Gastroesophageal sphincter (tissue), 4 donors: Measurements from ENCODE around the gene SLC38A9. TPM values are rescaled to one million over a fixed set of nuclear protein-coding genes. Genes with fewer than 3 reads are reported as not detected.
A peak's percentile ranks its signal among the peaks of the same experiment; 100 is the strongest.
"Not testable (repeated sequence)": the region's sequence is repeated elsewhere in the genome, so short reads cannot be mapped to it uniquely, and the experiment has no call there.

Experiments used
- ATAC-seq: fragments of 150-250 bp; one replicate; pipeline ENCODE4 v1.9.1; 2016; ENCODE audit warnings: mild to moderate bottlenecking, moderate library complexity
- H3K27ac ChIP-seq, 4 donors: fragments of 200-600 bp; sonication (generic) in 3 of 4; 1 replicate in 3 of 4; 2 replicates in 1 of 4; pipeline ENCODE4 v1.5.1; 2016 to 2019
- H3K27me3 ChIP-seq: fragments of 200-600 bp; sonication (generic); one replicate; pipeline ENCODE4 v1.5.1; 2019
- H3K36me3 ChIP-seq, 2 donors: fragments of 200-600 bp; sonication (generic); one replicate each; pipeline ENCODE4 v1.5.1; 2019; ENCODE audit warnings: control low read depth in 1 of 2
- H3K4me1 ChIP-seq, 3 donors: fragments of 200-600 bp; sonication (generic); 1 replicate in 2 of 3; 2 replicates in 1 of 3; pipeline ENCODE4 v1.5.1; 2016 to 2019; ENCODE audit warnings: control low read depth in 2 of 3
- H3K4me3 ChIP-seq, 2 donors: fragments of 200-600 bp; sonication (generic); one replicate each; pipeline ENCODE4 v1.5.1; 2019; ENCODE audit warnings: mild to moderate bottlenecking in 1 of 2, moderate library complexity in 1 of 2
- H3K9me3 ChIP-seq, 3 donors: fragments of 200-600 bp; sonication (generic); one replicate each; pipeline ENCODE4 v1.5.1; 2017 to 2019; ENCODE audit warnings: control low read depth in 2 of 3
- CTCF ChIP-seq, 4 experiments: fragments of 200-600 bp in 2 of 4; fragments of 450-650 bp in 2 of 4; sonication (generic) in 1 of 4; IDR thresholded peaks; one replicate each; pipeline ENCODE4 v1.5.1; 2017 to 2019; ENCODE audit warnings: antibody characterized with exemption in 4 of 4, mild to moderate bottlenecking in 2 of 4, moderate library complexity in 2 of 4
- EP300 ChIP-seq: sonication (generic); formaldehyde crosslinking; IDR thresholded peaks from one replicate; pipeline ENCODE4 v1.6.1; 2017; ENCODE audit warnings: antibody characterized with exemption, mild to moderate bottlenecking
- POLR2A ChIP-seq, 2 donors: fragments of 450-650 bp; IDR thresholded peaks; one replicate each; pipeline ENCODE4 v1.6.1; 2017; ENCODE audit warnings: antibody characterized with exemption in 2 of 2, mild to moderate bottlenecking in 2 of 2, moderate library complexity in 1 of 2
- POLR2AphosphoS5 ChIP-seq: sonication (generic); formaldehyde crosslinking; IDR thresholded peaks from one replicate; pipeline ENCODE4 v1.6.1; 2017; ENCODE audit warnings: antibody characterized with exemption
- WGBS, 2 donors: methylation state at CpG; one replicate each; pipeline ENCODE4 v1.1.5; 2018; ENCODE audit warnings: low coverage in 1 of 2; 5-methylcytosine and 5-hydroxymethylcytosine counted together
- total RNA-seq, 4 donors: library from RNA; depleted of rRNA; stranded (reverse); fragments of >200 nt; gene quantifications; one replicate each; pipeline ENCODE4 v1.1.0, GENCODE V29; 2016

Gene SLC38A9
- total RNA-seq, 4 donors from 2014 or later = 10.1 to 13.2 (median 11.4) TPM

DNA sequence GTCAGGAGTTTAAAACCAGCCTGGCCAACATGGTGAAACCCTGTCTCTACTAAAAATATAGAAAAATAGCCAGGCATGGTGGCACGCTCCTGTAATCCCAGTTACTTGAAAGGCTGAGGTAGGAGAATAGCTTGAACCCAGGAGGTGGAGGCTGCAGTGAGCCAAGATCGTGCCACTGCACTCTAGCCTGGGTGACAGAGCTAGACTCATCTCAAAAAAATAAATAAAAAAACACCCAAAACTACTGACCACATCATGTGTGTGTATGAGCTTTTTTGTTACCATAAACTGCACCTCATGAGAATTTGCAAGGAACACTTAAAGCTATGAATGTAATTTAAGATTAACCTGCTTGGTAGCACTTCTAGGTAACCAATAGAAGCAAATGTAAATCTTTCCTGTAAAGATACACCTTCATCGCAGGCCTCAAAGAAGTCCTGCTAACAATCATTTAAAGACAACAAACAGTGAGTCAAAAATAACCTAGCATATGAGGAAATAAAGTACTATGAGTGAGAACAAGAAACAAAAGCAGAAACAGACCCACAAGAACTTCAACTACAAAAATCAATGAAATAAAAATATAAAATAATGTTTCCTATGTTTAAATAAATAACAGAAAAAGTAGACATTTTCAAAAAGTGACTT, 13.0 kb downstream of the SLC38A9 start:
- no peak for ATAC-seq
- Histone ChIP-seq H3K4me1 (no peaks in the 10 kb centered on the region), H3K4me3 (no peak overlapping the region), H3K9me3 (no peaks in the 10 kb centered on the region), H3K27me3 (no peaks in the 10 kb centered on the region), H3K36me3 (peaks cover 0 to 20% of the 10 kb centered on the region in 2 donors), H3K27ac (no peak overlapping the region)
- WGBS, 2 donors = 75 to 87% methylated on average over 1 to 3 of the region's 3 CpGs
- TF ChIP-seq CTCF (IDR thresholded peaks at IDR 0.05) (no peak), POLR2AphosphoS5 (no peak), POLR2A (IDR thresholded peaks at IDR 0.05) (no peak), EP300 (no peak)

- not testable (repeated sequence) for H3K4me1 ChIP-seq, H3K27ac ChIP-seq, H3K9me3 ChIP-seq, H3K4me3 ChIP-seq, H3K27me3 ChIP-seq, ATAC-seq, H3K36me3 ChIP-seq
- WGBS, 2 donors = no CpG with 5 or more reads among the region's 31 CpGs
Observed at GRCh38 chr5:55696704-55697103, 15.4 kb downstream of the SLC38A9 start.

DNA sequence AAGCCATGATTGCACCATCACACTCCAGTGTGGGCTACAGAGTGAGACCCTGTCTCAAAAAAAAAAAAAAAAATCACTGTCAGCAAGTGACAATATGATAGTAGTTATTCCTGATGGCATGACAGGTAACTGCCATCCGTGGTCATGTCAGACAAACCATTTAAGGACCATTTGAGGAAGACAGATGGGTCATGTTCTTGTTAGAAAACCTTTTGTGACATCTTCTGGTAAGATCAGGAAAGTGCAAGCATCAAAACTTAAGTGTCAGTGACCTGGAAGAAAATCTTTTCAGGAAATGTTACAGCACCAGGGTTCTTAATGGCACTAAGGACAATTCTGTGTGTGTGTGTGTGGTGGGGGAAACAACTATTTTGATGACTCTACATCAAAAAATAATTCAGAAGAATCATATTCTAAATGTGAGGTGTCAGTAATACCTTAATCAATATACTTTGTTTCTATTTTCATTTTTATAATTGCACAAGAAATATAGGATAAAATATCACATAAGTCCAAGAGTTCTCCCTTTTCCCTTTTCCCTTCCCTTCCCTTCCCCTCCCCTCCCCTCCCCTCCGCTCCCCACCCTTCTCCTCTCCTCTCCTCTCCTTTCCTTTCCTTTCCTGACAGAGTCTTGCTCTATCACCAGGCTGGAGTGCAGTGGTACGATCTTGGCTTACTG, 17.8 kb downstream of the SLC38A9 start:
- TF ChIP-seq POLR2AphosphoS5 (no peak), CTCF (IDR thresholded peaks at IDR 0.05) (peak; percentile 21 to 54 (median 38)), POLR2A (IDR thresholded peaks at IDR 0.05) (no peak), EP300 (no peak)
- H3K4me3 ChIP-seq = no peak overlapping the region
- H3K4me1 ChIP-seq = peaks cover 0 to 18% (median 5%) of the 10 kb centered on the region in 3 donors
- no peak for ATAC-seq
- H3K27me3 ChIP-seq = no peaks in the 10 kb centered on the region
- H3K9me3 ChIP-seq = no peaks in the 10 kb centered on the region
- 40 to 79% methylated on average over 1 to 3 of the region's 3 CpGs for WGBS, 2 donors
- H3K27ac ChIP-seq = no peak overlapping the region
- H3K36me3 ChIP-seq = peaks cover 0 to 8% of the 10 kb centered on the region in 2 donors

DNA sequence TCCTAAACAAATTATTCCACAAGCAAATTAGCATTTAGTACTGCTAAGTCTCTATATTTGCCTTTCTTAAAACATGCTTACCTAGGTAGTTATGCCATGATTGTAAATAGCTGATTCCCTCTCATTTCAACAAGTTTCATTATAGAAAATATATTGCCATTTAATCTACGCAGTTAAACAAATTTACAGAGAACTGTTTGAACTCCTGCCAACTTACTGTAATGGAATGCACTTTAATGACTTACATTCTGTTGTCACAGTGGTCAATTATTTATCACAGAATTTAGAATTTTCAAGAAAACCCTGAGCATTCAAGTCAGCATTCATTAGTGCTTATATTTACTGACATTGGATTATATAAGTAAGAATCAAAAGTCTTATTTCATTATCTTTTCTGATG, 19.6 kb downstream of the SLC38A9 start:
- H3K36me3 ChIP-seq = peaks cover 0 to 6% of the 10 kb centered on the region in 2 donors
- H3K9me3 ChIP-seq = no peaks in the 10 kb centered on the region
- H3K4me3 ChIP-seq = no peak overlapping the region
- WGBS, 2 donors = 60 to 67% methylated on average over 1 of the region's 1 CpG
- H3K4me1 ChIP-seq = peaks cover 0 to 18% (median 5%) of the 10 kb centered on the region in 3 donors
- no peaks in the 10 kb centered on the region for H3K27me3 ChIP-seq
- no peak overlapping the region for H3K27ac ChIP-seq
- ATAC-seq = no peak
- TF ChIP-seq CTCF (IDR thresholded peaks at IDR 0.05) = no peak
- TF ChIP-seq POLR2A (IDR thresholded peaks at IDR 0.05) = no peak
- TF ChIP-seq EP300 = no peak
- TF ChIP-seq POLR2AphosphoS5 = no peak

- peaks cover 0 to 18% (median 5%) of the 10 kb centered on the region in 3 donors for H3K4me1 ChIP-seq
- 41 to 62% methylated on average over 2 of the region's 2 CpGs for WGBS, 2 donors
- no peak overlapping the region for H3K27ac ChIP-seq
- TF ChIP-seq CTCF (IDR thresholded peaks at IDR 0.05) (peak in 1 of 4 experiments; percentile 7), EP300 (no peak)
- peaks cover 0 to 2% of the 10 kb centered on the region in 2 donors for H3K36me3 ChIP-seq
- no peaks in the 10 kb centered on the region for H3K9me3 ChIP-seq
- no peak overlapping the region for H3K4me3 ChIP-seq
- no peak for ATAC-seq
- no peaks in the 10 kb centered on the region for H3K27me3 ChIP-seq
Observed at GRCh38 chr5:55692106-55692417, 20.1 kb downstream of the SLC38A9 start.
